ENCODE data around the gene AUH.

GRCh38 chr9:91210318-91210717, 151.4 kb downstream of the AUH start:
- no peak for TF ChIP-seq CTCF (IDR thresholded peaks at IDR 0.05)
- TF ChIP-seq POLR2A (IDR thresholded peaks at IDR 0.05): no peak

Data from esophagus squamous epithelium (tissue), 4 donors.